ENCODE measurements around the gene TTC7B. TPM values are rescaled to one million over a fixed set of nuclear protein-coding genes. Genes with fewer than 3 reads are reported as not detected.

Gene TTC7B
- total and polyA plus RNA-seq, 9 of the 15 experiments (the other 6 are each of a cell fraction or from before 2014, with no cell fraction given) = 2.2 to 77.2 (median 36.7) TPM

- TF ChIP-seq, protein P1, sequence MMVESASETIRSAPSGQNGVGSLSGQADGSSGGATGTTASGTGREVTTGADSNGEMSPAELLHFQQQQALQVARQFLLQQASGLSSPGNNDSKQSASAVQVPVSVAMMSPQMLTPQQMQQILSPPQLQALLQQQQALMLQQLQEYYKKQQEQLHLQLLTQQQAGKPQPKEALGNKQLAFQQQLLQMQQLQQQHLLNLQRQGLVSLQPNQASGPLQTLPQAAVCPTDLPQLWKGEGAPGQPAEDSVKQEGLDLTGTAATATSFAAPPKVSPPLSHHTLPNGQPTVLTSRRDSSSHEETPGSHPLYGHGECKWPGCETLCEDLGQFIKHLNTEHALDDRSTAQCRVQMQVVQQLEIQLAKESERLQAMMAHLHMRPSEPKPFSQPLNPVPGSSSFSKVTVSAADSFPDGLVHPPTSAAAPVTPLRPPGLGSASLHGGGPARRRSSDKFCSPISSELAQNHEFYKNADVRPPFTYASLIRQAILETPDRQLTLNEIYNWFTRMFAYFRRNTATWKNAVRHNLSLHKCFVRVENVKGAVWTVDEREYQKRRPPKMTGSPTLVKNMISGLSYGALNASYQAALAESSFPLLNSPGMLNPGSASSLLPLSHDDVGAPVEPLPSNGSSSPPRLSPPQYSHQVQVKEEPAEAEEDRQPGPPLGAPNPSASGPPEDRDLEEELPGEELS (CRISPR knock-in tag; IDR thresholded peaks at IDR 0.05; ENCODE audit: borderline replicate concordance) = no peak
- TF ChIP-seq, protein P2, sequence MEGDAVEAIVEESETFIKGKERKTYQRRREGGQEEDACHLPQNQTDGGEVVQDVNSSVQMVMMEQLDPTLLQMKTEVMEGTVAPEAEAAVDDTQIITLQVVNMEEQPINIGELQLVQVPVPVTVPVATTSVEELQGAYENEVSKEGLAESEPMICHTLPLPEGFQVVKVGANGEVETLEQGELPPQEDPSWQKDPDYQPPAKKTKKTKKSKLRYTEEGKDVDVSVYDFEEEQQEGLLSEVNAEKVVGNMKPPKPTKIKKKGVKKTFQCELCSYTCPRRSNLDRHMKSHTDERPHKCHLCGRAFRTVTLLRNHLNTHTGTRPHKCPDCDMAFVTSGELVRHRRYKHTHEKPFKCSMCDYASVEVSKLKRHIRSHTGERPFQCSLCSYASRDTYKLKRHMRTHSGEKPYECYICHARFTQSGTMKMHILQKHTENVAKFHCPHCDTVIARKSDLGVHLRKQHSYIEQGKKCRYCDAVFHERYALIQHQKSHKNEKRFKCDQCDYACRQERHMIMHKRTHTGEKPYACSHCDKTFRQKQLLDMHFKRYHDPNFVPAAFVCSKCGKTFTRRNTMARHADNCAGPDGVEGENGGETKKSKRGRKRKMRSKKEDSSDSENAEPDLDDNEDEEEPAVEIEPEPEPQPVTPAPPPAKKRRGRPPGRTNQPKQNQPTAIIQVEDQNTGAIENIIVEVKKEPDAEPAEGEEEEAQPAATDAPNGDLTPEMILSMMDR (IDR thresholded peaks at IDR 0.05 in 2 of 3, conservative IDR thresholded peaks at IDR 0.05 in 1 of 3; ENCODE audit: insufficient read depth in 2 of 3, low read depth in 1 of 3, low read length in 3 of 3) = peak; percentile 72 to 81 (median 78)
- TF ChIP-seq HINFP (tag; conservative IDR thresholded peaks at IDR 0.05; ENCODE audit: low read depth) (no peak), TAL1 (IDR thresholded peaks at IDR 0.05) (no peak), JUND (IDR thresholded peaks at IDR 0.05; ENCODE audit: borderline replicate concordance, low read depth, low read length) (peak; percentile 37; the same call in 1 of the 2 replicates), JUND (tag; IDR thresholded peaks at IDR 0.05; ENCODE audit: borderline replicate concordance, low read depth, low read length) (no peak; the same call in 2 of the 3 replicates), TRIM24 (IDR thresholded peaks at IDR 0.05) (no peak), BDP1 (IDR thresholded peaks at IDR 0.05; ENCODE audit: insufficient read depth, insufficient read length) (no peak)
Measured at GRCh38 chr14:90697577-90698206, 118.5 kb downstream of the TTC7B start (continued).

Data from K562 (cell line).